Measurements from ENCODE around the gene TNFRSF8. TPM values are rescaled to one million over a fixed set of nuclear protein-coding genes. Genes with fewer than 3 reads are reported as not detected.

The TNFRSF8 gene
- total RNA-seq, 8 experiments from 2014 or later: 0.31 to 16.0 (median 0.46) TPM

DNA sequence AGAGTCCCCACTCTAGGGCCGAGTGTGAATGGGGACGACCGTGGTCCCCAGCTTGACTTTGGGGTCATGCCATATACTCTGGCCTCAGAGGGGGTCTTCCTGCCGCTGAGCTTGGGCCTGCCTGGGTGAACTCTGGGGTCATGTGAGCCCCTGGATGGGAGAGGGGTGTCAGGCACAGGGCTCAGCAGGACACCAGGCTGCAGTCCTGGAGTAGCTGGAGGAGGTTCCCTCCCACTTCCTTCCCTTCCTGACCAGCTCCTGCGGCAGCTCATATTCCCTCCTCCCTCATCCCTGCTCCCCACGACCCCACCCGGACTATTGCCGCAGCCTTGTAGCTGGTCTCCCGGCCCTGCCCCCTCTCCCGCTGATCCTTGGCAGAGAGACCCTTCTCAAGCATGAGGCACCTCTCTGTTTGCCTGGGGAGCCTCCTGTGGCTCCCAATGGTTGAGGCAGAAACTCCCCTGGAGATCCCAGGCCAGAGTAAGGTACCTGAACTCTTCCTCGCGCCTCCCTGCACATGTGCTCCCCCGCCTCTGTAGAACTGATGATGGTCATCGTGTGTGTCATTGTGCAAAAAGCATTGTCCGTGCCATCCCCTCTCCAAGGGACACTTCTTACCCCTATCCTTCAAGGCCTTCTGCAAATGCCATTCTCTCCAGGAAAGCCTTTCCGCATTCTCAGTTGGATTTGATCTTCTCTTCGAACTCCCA is 105.5 kb downstream of the TNFRSF8 start:
- ATAC-seq (replicated peaks in 6 of 8): peak in 3 of 8 experiments; percentile 6 to 12 (median 12)
- Histone ChIP-seq H3K27ac (no peak overlapping the region), H3K4me3 (no peak overlapping the region), H3K4me1 (replicated peaks in 1 of 2) (peaks cover 7 to 9% of the 10 kb centered on the region in 2 donors)
- WGBS, 10 experiments: 40 to 100% (median 74%) methylated on average over 1 to 10 of the region's 17 CpGs; no CpG with 5 or more reads in 3 of the 10 experiments
- in situ Hi-C loops (cut with MboI; ENCODE audit: low pct_unique_long_range_greater_than_20kb in 2 of 9, low sequenced_read_pairs in 9 of 9, unreplicated experiment in 9 of 9): no loop called here

DNA sequence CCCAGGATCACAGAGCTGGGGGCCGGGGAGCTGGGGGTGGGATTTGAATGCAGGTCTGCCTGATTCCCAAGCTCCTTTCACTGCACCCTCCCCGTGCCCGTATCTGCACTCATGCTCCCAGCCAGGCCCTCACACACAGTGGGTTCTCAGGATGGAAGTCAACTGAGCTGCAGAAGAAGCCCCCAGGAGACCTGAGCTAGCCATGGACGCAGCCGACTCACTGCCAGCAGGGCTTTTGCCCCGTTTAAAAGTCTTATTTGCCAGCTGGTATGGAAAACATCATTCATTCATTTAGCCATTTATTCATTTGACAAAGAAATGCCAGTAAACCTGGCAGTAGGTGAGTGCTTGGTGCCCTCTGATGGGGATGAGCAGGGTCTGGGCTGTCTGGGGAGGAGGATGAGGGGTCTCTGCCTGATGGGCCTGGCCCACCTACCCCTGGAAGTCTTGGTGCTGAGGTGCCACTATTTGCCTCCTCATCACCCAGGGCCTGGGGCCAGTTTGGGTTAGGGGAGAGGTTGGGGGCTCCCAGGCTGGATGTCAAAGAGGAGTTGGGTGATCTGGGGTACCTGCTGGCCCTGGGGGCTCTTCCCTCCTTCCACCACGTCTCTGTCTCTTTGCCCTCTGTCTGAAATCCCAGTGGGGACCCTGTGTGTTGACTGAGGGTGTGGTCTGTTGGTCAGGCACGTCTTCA is 106.5 kb downstream of the TNFRSF8 start:
- in situ Hi-C loops (cut with MboI; ENCODE audit: low pct_unique_long_range_greater_than_20kb in 2 of 9, low sequenced_read_pairs in 9 of 9, unreplicated experiment in 9 of 9): no loop called here
- ATAC-seq (replicated peaks in 6 of 8): no peak

DNA sequence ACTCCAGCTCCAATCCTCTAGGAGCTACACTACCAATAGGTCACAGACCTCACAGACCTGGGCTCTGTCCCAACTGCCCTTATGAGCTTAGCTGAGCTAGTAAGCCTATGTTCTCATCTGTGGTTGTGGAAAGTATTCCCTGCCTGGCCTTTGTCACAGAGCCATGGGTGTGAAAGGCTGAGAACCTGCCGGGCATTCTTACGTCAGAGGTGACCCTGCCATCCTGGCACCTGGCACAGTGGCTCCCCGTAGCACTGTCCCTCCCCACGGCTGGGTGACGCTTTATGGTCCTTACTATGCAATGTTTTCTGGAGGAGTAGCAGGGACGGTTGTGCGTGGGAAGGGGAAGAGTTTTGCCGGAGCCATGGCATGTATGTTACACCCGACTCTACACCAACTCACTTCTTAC is 107.2 kb downstream of the TNFRSF8 start:
- in situ Hi-C loops (cut with MboI; ENCODE audit: low pct_unique_long_range_greater_than_20kb in 2 of 9, low sequenced_read_pairs in 9 of 9, unreplicated experiment in 9 of 9): no loop called here

More for the DNA sequence above, 106.5 kb downstream of the TNFRSF8 start:
- Histone ChIP-seq H3K27ac (no peak overlapping the region), H3K4me3 (no peak overlapping the region), H3K4me1 (replicated peaks in 1 of 2) (peaks cover 9 to 10% of the 10 kb centered on the region in 2 donors)
- WGBS, 10 experiments: 67 to 95% (median 80%) methylated on average over 1 to 4 of the region's 8 CpGs; no CpG with 5 or more reads in 5 of the 10 experiments

DNA sequence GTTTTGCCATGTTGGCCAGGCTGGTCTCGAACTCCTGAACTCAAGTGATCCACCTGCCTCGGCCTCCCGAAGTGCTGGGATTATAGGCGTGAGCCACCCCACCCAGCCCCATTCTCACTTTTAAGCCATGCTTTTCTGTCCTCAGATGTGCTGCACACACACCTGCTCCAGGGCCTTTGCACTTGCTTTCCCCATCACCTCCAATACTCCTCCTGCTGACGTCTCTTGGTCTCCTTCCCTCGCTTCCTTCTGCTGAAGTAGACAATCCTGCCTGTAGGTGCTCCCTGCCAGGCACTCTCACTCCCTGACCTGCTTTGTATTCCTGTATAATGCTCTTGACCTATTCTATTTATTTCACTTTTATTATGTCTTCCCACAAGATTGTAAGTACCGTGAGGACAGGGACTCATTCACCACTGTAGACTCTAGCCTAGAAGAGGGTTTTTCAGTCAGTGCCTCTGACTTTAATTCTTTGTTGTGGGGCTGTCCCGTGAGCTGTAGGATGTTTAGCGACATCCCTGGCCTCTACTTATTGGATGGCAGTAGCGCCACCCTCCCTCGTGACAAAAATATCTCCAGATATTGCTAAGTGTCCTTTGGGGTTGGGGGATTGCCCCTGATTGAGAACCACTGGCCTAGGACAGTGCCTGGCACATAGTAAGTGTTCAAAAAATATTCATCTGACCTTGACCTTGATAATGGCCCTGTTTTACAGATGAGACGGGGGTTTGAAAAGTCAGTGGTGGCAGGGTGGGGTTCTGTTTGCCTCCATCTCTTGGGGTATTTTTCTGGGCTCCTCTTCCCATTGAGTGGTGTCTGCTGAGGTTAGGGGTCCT is 108.3 kb downstream of the TNFRSF8 start:
- in situ Hi-C loops (cut with MboI; ENCODE audit: low pct_unique_long_range_greater_than_20kb in 2 of 9, low sequenced_read_pairs in 9 of 9, unreplicated experiment in 9 of 9): no loop called here
- ATAC-seq (replicated peaks in 6 of 8): no peak
- 78 to 100% (median 89%) methylated on average over 1 to 12 of the region's 12 CpGs for WGBS, 10 experiments
- Histone ChIP-seq H3K4me1 (replicated peaks in 1 of 2) (peaks cover 13 to 22% of the 10 kb centered on the region in 2 donors), H3K27ac (no peak overlapping the region), H3K4me3 (no peak overlapping the region)

More for the DNA sequence above, 107.2 kb downstream of the TNFRSF8 start:
- 83 to 100% (median 96%) methylated on average over 2 to 8 of the region's 9 CpGs; no CpG with 5 or more reads in 5 of the 10 experiments for WGBS, 10 experiments
- Histone ChIP-seq H3K4me1 (replicated peaks in 1 of 2) (peaks cover 13 to 17% of the 10 kb centered on the region in 2 donors), H3K27ac (no peak overlapping the region), H3K4me3 (no peak overlapping the region)
- ATAC-seq (replicated peaks in 6 of 8): no peak

DNA sequence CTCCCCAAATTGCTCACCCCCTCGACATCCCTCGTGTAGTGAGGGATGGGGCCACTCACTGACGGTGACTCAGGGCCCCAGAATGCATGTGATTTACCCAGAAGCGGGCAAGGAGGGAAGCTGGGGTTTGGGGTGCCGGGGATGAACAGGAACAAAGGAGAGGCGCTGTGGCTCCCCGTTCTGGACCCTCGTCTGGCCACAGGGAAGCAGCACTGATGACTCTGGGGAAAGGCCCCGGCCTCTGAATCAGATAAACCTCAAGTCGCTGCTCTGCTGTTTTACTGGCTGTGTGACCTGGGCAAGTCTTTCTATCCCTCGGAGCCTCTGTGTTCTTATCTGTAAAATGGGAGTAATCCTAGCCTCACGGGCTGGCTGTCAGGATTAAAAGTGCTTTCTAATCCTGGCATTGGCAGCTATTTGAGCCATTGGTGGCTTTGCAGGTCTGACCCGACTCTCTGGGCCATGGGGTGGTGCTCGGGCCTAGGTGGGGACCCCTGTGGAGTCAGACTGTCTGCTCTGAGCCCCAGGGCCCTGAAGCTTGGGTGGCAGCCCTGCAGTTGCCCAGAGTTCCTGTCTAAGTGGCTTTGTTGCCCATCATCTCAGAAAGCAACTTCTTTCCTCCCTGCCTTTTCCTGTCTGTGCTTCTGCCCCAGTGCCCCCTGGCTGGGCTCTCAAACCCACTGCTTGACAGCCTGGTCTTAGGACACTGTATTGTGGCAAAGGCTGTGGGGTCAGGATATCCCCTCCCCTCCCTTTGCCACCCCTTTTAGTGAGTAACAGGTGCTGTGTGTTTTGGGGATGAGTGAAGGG is 109.1 kb downstream of the TNFRSF8 start:
- Histone ChIP-seq H3K27ac (no peak overlapping the region), H3K4me3 (no peak overlapping the region), H3K4me1 (replicated peaks in 1 of 2) (peaks cover 8 to 18% of the 10 kb centered on the region in 2 donors)
- no peak for ATAC-seq (replicated peaks in 6 of 8)
- WGBS, 10 experiments: 70 to 91% (median 82%) methylated on average over 1 to 14 of the region's 14 CpGs; no CpG with 5 or more reads in 5 of the 10 experiments
- in situ Hi-C loops (cut with MboI; ENCODE audit: low pct_unique_long_range_greater_than_20kb in 2 of 9, low sequenced_read_pairs in 9 of 9, unreplicated experiment in 9 of 9): no loop called here

DNA sequence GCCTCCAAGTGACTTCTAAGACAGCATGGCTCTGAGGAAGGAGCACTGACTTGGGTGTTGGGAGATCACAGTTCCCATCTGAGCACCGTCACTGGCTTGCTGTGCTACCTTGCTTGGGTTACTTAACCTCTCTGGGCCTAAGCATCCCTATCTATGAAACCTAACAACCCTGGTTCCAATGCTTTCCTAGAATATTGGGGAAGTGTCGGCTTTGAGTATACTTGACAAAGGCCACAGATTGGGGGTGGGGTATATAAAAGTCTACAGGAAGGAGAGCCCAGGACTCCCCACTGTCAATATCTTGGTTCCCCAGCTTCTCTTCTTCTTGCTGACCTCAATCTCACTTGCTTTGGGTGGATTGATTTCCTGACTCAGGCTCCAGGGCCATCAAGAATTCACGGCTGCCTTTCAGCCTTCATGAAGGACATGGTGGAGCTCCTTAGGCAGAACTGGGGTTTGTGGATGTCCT is 110.0 kb downstream of the TNFRSF8 start:
- Histone ChIP-seq H3K27ac (no peak overlapping the region), H3K4me3 (no peak overlapping the region), H3K4me1 (replicated peaks in 1 of 2) (peaks cover 5 to 18% of the 10 kb centered on the region in 2 donors)
- in situ Hi-C loops (cut with MboI; ENCODE audit: low pct_unique_long_range_greater_than_20kb in 2 of 9, low sequenced_read_pairs in 9 of 9, unreplicated experiment in 9 of 9): no loop called here
- ATAC-seq (replicated peaks in 6 of 8): no peak
- WGBS, 10 experiments: 88 to 100% (median 100%) methylated on average over 1 to 3 of the region's 3 CpGs; no CpG with 5 or more reads in 3 of the 10 experiments

DNA sequence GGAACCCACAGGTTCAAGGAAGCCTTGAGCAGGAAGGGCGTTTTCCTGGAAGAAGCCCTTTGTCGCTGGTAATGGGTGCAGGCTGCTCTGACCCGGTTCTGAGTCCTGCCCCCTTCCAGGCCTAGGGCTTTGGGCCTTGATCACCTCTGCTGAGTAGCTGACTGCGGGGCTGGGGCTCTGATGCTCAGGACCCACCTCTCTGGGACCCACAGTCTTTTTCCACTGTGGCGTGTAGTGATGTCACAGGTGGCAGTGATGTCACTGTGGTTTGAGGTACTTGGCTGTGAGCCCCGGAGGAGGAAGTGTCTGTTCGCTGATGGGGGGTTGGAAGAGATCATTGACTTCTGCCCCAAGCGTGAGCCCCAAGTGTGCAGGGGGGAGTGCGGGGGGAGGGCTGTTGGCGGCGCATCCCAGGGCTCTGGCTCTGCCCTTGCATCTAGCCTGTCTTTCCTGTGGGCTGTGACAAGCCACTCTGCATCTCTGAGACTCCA is 110.6 kb downstream of the TNFRSF8 start:
- Histone ChIP-seq H3K4me1 (replicated peaks in 1 of 2) (peaks cover 5 to 20% of the 10 kb centered on the region in 2 donors), H3K4me3 (no peak overlapping the region), H3K27ac (no peak overlapping the region)
- ATAC-seq (replicated peaks in 6 of 8): peak in 2 of 8 experiments; percentile 17 to 27
- in situ Hi-C loops (cut with MboI; ENCODE audit: low pct_unique_long_range_greater_than_20kb in 2 of 9, low sequenced_read_pairs in 9 of 9, unreplicated experiment in 9 of 9): no loop called here
- 56 to 100% (median 81%) methylated on average over 1 to 7 of the region's 11 CpGs; no CpG with 5 or more reads in 3 of the 10 experiments for WGBS, 10 experiments

DNA sequence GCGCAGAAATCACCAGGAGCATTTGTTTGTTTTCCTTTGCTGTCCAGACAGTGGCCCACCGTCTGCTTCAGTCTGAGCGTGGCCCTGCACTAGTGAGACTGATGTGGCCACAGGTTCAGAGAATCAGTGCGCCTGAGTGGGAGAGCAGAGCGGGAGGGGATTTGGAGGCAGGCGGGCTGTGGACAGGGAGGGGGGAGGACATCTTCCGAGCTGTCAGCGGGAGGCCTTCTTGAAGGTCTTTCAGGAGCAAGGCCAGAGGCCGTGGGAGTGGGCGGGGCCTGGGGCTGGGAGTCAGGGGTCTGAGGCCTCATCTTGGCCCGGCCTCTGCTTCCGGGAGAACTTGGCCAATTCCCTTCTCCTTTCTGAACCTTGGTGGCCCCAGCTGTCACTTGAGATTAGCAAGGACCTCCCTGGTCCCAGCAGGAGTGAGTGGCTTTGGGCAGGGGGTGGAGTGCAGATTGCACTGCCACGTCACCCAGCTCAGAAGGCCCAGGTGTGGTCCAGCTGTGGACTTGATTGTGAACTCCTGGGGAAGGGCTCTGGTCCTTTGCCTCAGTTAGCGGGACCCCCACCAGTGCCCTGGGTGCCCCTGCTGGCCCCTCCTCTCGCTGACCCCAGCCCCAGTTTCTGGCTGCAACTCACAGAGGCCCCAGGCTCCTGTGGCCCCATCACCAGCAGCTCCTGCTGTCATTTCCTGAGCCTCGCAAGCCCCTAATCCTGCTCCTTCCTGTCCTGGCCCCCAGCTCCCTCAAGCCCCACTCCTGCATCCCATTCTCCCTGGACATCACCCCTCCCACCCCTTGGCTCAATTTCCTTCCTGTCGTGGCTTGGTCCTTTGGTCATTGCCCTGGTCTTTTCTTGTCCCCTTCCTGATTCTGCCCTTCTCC is 112.1 kb downstream of the TNFRSF8 start:
- WGBS, 10 experiments: 73 to 83% methylated on average over 1 to 3 of the region's 17 CpGs; no CpG with 5 or more reads in 8 of the 10 experiments
- Histone ChIP-seq H3K27ac (peak overlapping the region in 1 of 2 donors; percentile 30), H3K4me1 (replicated peaks in 1 of 2) (peaks cover 8 to 28% of the 10 kb centered on the region in 2 donors), H3K4me3 (no peak overlapping the region)
- ATAC-seq (replicated peaks in 6 of 8): peak in 6 of 8 experiments; percentile 7 to 69 (median 41)
- in situ Hi-C loops (cut with MboI; ENCODE audit: low pct_unique_long_range_greater_than_20kb in 2 of 9, low sequenced_read_pairs in 9 of 9, unreplicated experiment in 9 of 9): no loop called here

DNA sequence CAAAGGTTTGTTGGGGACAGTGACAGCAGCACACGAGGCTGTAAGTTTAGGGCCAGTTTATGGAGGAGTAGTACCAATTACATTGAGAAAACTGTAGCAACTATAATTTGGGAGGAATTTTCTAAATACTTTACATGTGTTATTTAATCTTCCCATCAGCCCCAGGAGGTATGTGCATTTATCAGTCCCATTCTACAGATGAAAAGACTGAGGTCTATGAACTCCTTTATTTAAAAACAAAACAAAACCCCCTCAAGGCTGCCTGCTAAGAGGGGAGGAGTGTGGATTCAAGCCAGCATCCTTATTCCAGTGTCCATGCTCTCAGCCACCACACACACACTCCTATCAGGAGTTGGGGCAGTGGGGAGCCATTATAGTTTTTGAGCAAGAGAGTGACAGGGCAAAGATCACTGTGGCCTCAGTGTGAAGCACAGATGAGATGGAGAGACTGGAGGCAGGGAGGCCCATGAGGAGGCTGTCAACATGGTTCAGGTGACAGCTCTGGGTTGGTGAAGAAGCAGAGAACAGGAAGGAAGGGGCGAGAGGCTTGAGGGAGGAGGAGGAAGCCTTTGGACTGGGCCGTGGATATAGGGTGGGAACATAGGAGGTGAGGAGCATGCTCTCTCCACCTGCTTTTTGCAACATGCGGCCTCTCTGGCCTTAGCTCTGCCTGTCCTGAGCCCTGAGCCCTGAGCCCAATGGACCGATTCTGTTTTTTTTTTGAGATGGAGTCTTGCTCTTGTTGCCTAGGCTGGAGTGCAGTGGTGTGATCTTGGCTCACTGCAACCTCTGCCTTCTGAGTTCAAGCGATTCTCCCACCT is 113.4 kb downstream of the TNFRSF8 start:
- WGBS, 10 experiments: 17 to 100% (median 92%) methylated on average over 1 to 5 of the region's 6 CpGs; no CpG with 5 or more reads in 2 of the 10 experiments
- Histone ChIP-seq H3K4me3 (no peak overlapping the region), H3K4me1 (replicated peaks in 1 of 2) (peaks cover 8 to 28% of the 10 kb centered on the region in 2 donors), H3K27ac (no peak overlapping the region)
- ATAC-seq (replicated peaks in 6 of 8): no peak
- in situ Hi-C loops (cut with MboI; ENCODE audit: low pct_unique_long_range_greater_than_20kb in 2 of 9, low sequenced_read_pairs in 9 of 9, unreplicated experiment in 9 of 9): no loop called here

DNA sequence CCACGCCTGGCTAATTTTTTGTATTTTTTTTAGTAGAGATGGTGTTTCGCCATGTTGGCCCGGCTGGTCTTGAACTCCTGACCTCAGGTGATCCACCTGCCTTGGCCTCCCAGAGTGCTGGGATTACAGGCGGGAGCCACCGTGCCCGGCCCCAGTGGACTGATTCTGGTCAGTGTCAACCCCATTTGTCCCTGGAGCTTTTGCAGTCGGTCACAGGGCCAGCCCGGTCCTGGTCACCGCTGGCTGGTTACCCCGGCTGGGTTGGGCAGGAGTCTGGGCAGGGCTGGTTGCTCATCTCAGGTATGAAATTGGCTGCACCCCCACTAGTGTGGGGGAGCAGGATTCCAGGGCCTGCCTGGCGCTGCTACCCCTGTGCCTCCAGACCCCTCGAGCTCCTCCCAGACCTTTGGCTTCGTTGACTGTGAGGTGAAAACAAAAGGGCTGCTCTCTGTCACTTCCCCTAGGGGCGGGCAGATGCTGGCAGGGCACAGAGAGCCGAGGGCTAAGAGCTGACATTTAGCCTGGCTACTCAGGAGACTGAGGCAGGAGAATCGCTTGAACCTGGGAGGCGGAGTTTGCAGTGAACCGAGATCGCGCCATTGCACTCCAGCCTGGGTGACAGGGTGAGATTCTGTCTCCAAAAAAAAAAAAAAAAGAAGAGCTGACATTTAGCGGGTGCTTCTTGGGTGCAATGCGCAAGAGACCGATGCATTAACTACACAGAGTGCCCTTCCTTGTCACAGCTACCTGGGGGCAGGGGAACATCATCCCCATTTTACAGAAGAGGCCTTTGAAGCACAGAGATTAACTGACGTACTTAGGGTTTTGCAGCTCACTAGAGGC is 114.3 kb downstream of the TNFRSF8 start:
- in situ Hi-C loops (cut with MboI; ENCODE audit: low pct_unique_long_range_greater_than_20kb in 2 of 9, low sequenced_read_pairs in 9 of 9, unreplicated experiment in 9 of 9): no loop called here
- ATAC-seq (replicated peaks in 6 of 8): no peak
- 17 to 100% (median 79%) methylated on average over 1 to 19 of the region's 24 CpGs; no CpG with 5 or more reads in 2 of the 10 experiments for WGBS, 10 experiments

More for the DNA sequence above, 114.3 kb downstream of the TNFRSF8 start:
- Histone ChIP-seq H3K4me3 (no peak overlapping the region), H3K4me1 (replicated peaks in 1 of 2) (peaks cover 8 to 28% of the 10 kb centered on the region in 2 donors), H3K27ac (no peak overlapping the region)

Measured in motor neuron (in vitro differentiated cells).